Measurements from ENCODE around the gene GOLGA6C.
"Not testable (repeated sequence)": the region's sequence is repeated elsewhere in the genome, so short reads cannot be mapped to it uniquely, and the experiment has no call there.

GOLGA6C gene

DNA sequence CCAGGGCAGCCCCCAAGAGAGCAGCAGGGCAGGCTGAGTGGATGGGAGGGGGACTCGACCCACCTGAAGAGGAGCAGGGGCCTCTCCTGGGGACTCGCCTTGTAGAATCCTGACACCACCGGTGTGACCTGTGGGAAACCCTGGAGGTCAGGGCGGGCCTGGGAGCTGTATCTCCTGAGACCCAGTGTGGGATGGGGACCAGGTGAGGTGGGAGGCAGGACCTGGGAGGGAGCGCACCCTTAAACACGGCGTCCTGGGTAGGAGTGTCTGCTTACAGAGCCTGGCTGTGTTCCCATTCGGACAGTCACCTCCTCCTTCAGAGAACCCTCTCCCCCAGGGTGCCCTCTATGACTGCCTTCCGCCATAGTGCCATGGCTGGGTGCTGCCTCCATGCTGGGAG is 29.3 kb upstream of the GOLGA6C start:
- no peak for DNase-seq

- DNase-seq: no peak
Measured at GRCh38 chr15:75229191-75230015, 28.7 kb upstream of the GOLGA6C start.

DNA sequence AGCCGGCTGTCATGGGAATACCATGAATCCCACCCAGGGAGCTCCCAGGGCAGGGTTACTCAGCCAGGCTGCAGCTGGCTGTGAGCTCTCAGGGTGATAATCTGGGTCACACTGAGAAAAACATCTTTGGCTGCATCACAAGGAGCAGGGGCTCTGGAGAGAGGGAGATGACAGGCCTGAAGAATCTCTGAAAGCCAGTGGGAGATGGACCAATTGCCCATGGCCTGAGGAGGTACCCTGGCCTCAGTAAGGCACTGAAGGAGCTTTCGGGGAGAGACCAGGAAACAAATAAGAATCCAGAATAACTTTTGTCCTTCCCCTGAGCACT is 28.2 kb upstream of the GOLGA6C start:
- DNase-seq: no peak

GRCh38 chr15:75230551-75231371 is 27.4 kb upstream of the GOLGA6C start:
- DNase-seq: no peak

DNA sequence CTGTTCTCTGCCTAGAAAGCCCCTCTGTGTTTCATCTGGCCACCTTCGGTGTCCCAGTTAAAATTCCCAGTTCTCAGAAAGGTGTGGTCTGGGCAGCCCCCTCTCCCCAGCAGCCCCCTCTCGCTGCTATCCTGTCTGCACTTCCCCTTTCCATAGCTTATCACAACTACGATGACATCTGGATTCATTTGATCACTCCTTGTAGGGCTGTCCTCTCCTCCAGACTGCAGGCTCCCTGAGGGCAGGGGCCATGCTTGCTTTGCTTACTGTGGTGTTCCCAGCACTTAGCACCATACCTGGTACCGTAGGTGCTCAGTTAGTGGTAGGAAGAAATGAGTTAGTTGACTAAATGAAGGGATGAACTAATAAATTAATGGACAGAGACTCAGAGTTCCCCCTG is 26.3 kb upstream of the GOLGA6C start:
- no peak for DNase-seq

GRCh38 chr15:75232252-75232813 is 25.8 kb upstream of the GOLGA6C start:
- DNase-seq: no peak

DNA sequence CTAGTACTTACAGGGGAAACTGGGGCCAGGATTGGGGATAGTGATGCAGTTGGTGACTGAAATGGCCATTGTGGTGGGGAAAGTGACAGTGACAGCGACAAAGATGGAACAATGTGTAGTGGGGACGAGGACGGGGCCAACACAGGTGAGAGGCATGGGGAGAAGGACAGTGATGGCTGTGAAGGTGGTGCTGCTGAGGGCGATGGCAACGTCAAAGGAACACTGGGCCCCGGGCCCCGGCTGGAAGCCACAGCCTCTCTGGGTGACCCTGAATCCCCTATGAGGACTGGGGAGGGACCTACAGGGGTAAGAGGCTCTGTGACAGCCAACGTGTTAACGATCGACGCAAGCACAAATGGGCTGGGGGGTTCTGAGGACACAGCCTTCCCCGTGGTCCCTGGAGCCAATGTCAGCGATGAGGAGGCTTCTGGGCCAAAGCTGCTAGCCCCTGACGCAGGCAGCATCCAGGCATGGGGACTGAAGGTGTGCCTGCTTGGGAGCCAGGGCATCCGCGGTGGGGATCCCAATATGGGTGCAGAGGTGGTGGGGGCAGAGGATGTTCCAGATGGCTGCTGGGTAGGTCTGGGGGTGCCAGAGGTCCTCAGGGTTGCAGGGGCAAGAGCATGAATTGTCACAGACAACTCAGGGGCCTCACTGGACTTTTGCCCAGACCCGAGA is 25.2 kb upstream of the GOLGA6C start:
- DNase-seq: no peak

GRCh38 chr15:75233504-75234190 is 24.5 kb upstream of the GOLGA6C start:
- DNase-seq: no peak

GRCh38 chr15:75234191-75234810 is 23.8 kb upstream of the GOLGA6C start:
- no peak for DNase-seq

GRCh38 chr15:75235051-75235673 is 23.0 kb upstream of the GOLGA6C start:
- no peak for DNase-seq

- DNase-seq: no peak
Measured at GRCh38 chr15:75235760-75236729, 22.1 kb upstream of the GOLGA6C start.

DNA sequence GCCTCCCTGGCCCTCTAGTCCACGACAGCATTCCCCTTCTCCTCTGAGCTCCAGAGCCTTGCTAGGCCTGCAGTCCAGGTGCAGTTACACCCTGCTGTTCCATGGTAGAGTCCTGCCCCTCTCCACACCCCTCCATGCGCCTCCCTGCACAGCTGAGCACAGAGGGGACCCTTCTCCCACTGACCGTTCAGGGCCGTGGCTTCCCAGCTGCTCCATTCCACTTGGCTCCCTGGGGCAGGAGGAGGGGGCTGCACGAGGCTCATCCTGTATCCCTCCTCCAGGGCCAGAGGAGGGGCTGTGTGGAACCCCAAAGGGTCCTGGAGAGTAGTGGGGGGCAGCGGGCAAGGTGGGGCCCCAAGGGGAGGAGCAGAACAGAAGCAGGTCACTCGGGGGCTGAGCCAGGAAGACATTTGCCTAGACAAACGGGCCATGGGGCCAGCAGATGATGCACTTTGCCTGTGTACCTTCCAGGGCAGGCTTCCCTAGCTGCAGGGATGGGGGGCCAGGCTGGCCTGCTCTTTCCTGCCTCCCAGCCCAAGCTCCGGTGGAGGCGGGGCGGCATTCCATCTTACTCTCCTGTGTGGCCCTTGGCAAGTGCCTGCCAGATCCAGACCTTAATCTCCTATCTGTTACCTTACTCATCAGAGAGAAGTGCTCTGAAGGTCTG is 20.7 kb upstream of the GOLGA6C start:
- DNase-seq: no peak

DNA sequence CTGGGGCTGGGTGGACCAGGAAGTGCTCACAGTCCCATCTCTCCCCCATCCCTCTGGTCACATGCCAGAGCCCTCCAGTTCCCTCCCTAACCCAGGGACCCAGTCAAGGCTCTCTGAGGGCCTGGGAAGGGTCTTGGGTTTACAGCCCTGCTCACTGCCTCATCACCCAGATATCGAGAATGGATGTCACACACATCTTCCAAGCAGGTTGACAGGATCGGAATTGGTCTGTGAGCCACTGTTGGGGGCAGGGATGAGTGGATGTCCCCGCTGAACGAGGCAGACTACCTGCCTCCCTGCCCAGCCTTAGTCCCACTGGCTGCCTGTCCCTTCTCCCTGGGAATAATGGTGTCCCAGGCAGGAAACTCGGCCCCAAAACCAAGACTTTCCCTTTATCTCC is 20.0 kb upstream of the GOLGA6C start:
- DNase-seq: no peak

DNA sequence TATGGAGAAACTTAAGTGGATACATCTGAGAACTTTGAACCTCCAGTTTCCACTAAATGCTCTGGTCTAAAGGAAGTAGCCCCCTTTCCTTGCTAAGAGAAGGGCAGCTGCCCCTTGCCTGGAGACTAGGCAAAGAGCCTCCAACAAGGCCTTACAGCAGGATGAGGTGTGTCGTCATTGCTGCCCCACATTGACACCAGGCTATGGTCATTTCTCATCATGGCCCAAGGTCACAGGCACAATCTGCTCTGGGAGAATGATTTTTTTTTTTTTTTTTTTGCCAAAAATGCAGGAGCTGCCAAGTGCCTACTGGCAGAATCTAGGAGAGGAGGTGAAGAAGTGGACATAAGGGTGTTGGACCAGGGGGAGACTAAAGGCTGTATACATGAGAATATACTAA is 12.4 kb upstream of the GOLGA6C start:
- DNase-seq: not testable (repeated sequence)

GRCh38 chr15:75248991-75249390 is 9.1 kb upstream of the GOLGA6C start:
- DNase-seq: not testable (repeated sequence)

DNA sequence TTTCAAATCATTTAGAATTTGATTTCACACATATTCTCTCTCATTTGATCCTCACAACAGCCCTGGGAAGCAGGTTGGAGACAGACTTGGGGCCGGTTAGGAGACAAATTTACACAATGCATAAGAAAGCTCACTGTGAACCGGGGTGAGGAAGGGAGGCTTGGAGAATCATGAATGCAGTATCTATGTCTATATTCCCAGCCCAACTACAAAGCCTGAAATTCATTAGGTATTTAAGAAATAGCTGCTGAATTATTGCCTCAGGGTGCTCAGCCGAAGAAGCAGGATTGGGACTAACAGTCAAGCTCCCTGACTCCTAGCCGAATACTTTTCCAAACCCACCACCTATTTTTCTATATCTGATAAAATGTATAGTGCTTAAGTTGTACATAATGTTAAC is 8.4 kb upstream of the GOLGA6C start:
- DNase-seq: no peak

GRCh38 chr15:75251343-75251742 is 6.8 kb upstream of the GOLGA6C start:
- DNase-seq: not testable (repeated sequence)

DNA sequence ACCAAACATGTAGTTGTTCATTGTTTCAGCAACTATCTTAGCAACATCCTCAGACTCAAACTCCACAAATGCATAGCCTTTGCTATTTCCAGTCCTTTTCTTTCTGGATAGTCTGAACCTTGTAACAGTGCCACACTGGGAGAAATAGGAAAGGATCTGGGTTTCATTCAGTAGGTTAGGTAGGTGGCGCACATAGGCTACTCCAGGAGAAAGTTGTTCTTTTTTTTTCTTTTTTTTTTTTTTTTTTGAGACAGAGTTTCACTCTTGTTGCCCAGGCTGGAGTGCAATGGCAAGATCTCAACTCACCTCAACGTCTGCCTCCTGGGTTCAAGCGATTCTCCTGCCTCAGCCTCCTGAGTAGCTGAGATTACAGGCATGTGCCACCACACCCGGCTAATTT is 5.8 kb upstream of the GOLGA6C start:
- not testable (repeated sequence) for DNase-seq

GRCh38 chr15:75258620-75259343 is 648 bp downstream of the GOLGA6C start:
- DNase-seq: not testable (repeated sequence)
